SK-N-SH treated with all-trans-retinoic acid at 6 μM for 48 hours (cell line): ENCODE data around the gene EN2.

Experiments used
- ARNTL ChIP-seq: fragments of 450-650 bp; formaldehyde crosslinking; IDR thresholded peaks from 2 replicates; pipeline ENCODE4 v1.5.0; 2020; ENCODE audit warnings: low read depth, mild to moderate bottlenecking, moderate library complexity, borderline replicate concordance
- ISL1 ChIP-seq: fragments of 250-450 bp; sonication (Bioruptor Pico); IDR thresholded peaks from 2 replicates; pipeline ENCODE4 v2.1.2; 2022; ENCODE audit warnings: mild to moderate bottlenecking, moderate library complexity
- OSR1 ChIP-seq: fragments of 250-450 bp; sonication (Bioruptor Pico); IDR thresholded peaks from 2 replicates; pipeline ENCODE4 v1.8.0; 2022; ENCODE audit warnings: moderate library complexity, mild to moderate bottlenecking, inconsistent platforms
- PATZ1 ChIP-seq: fragments of 250-450 bp; sonication (Bioruptor Pico); IDR thresholded peaks from 2 replicates; pipeline ENCODE4 v1.8.0; 2020; ENCODE audit warnings: mild to moderate bottlenecking, moderate library complexity, borderline replicate concordance
- PPARA ChIP-seq: fragments of 250-450 bp; sonication (Bioruptor Pico); IDR thresholded peaks from 2 replicates; pipeline ENCODE4 v1.5.0; 2020; ENCODE audit warnings: mild to moderate bottlenecking, borderline replicate concordance
- ZFP3 ChIP-seq: fragments of 250-450 bp; sonication (Bioruptor Pico); IDR thresholded peaks from 2 replicates; pipeline ENCODE4 v1.5.0; 2020; ENCODE audit warnings: mild to moderate bottlenecking, moderate library complexity
- ZFP30 ChIP-seq: fragments of 450-650 bp; formaldehyde crosslinking; IDR thresholded peaks from 2 replicates; pipeline ENCODE4 v1.5.0; 2022; ENCODE audit warnings: mild to moderate bottlenecking, moderate library complexity
- ZNF70 ChIP-seq: fragments of 450-650 bp; formaldehyde crosslinking; IDR thresholded peaks from 2 replicates; pipeline ENCODE4 v1.5.0; 2020; ENCODE audit warnings: mild to moderate bottlenecking, moderate library complexity
- TF ChIP-seq, protein P1 (sequence below): fragments of 250-450 bp; sonication (Bioruptor Pico); IDR thresholded peaks from 2 replicates; pipeline ENCODE4 v1.5.0; 2020; ENCODE audit warnings: mild to moderate bottlenecking, moderate library complexity
- TF ChIP-seq, protein P2 (sequence below): fragments of 250-450 bp; sonication (Bioruptor Pico); IDR thresholded peaks from 2 replicates; pipeline ENCODE4 v1.8.0; 2021; ENCODE audit warnings: low read depth, mild to moderate bottlenecking, moderate library complexity, borderline replicate concordance

DNA sequence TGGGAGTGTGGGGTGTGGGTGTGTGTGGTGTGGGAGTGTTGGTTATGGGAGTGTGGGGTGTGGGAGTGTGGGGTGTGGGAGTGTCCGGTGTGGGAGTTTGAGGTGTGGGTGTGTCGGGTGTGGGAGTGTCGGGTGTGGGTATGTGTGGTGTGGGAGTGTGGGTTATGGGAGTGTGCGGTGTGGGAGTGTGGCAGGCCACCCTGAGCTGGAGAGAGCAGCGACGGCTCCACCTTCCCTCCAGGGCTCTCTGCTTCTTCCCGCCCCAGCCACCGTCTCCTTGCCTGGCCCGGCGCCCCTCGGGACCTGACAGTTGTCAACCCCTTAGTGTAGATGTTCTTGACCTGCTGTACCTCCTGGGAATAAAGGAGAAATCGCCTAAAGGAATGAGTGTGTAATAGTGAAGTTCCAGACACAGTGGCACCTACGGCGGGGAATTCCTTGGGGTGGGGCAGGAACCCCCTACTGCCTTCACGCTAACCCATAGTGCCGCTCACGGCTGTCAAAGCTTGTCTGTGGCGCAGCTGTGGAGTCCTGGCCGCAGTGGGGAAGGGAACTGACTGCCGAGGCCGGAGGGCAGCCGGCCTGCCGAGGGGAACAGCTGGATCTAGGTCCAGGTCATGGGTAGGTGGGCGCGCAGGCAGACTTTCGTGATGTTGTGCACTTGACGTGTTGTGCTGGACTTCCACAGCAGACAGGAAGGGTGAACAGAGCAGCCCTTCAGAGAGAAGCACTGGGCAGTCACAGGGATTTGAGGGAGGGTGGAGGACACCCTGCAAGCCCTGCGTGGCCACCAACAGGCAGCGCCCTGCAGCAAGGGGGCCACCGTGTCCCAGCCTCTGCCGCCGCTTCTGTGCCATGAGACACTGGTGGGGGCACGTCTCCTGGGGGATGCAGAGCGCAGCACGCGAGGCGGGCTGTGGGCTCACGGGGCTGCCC lies 49.0 kb upstream of the EN2 start:
- TF ChIP-seq PATZ1 (CRISPR knock-in tag) (no peak), ZFP30 (no peak), ZNF70 (CRISPR knock-in tag) (no peak), ZFP3 (CRISPR knock-in tag) (no peak), ARNTL (CRISPR knock-in tag) (no peak), OSR1 (no peak), PPARA (CRISPR knock-in tag) (no peak), ISL1 (CRISPR knock-in tag) (no peak)
- TF ChIP-seq, protein P1, sequence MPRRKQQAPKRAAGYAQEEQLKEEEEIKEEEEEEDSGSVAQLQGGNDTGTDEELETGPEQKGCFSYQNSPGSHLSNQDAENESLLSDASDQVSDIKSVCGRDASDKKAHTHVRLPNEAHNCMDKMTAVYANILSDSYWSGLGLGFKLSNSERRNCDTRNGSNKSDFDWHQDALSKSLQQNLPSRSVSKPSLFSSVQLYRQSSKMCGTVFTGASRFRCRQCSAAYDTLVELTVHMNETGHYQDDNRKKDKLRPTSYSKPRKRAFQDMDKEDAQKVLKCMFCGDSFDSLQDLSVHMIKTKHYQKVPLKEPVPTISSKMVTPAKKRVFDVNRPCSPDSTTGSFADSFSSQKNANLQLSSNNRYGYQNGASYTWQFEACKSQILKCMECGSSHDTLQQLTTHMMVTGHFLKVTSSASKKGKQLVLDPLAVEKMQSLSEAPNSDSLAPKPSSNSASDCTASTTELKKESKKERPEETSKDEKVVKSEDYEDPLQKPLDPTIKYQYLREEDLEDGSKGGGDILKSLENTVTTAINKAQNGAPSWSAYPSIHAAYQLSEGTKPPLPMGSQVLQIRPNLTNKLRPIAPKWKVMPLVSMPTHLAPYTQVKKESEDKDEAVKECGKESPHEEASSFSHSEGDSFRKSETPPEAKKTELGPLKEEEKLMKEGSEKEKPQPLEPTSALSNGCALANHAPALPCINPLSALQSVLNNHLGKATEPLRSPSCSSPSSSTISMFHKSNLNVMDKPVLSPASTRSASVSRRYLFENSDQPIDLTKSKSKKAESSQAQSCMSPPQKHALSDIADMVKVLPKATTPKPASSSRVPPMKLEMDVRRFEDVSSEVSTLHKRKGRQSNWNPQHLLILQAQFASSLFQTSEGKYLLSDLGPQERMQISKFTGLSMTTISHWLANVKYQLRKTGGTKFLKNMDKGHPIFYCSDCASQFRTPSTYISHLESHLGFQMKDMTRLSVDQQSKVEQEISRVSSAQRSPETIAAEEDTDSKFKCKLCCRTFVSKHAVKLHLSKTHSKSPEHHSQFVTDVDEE (CRISPR knock-in tag): no peak
- TF ChIP-seq, protein P2, sequence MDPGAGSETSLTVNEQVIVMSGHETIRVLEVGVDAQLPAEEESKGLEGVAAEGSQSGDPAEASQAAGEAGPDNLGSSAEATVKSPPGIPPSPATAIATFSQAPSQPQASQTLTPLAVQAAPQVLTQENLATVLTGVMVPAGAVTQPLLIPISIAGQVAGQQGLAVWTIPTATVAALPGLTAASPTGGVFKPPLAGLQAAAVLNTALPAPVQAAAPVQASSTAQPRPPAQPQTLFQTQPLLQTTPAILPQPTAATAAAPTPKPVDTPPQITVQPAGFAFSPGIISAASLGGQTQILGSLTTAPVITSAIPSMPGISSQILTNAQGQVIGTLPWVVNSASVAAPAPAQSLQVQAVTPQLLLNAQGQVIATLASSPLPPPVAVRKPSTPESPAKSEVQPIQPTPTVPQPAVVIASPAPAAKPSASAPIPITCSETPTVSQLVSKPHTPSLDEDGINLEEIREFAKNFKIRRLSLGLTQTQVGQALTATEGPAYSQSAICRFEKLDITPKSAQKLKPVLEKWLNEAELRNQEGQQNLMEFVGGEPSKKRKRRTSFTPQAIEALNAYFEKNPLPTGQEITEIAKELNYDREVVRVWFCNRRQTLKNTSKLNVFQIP: no peak
